GM21576 (cell line): ENCODE data around the gene STXBP1.
A peak's percentile ranks its signal among the peaks of the same experiment; 100 is the strongest.

Source experiments
- ATAC-seq: cut with Tn5 transposase; IDR thresholded peaks from one replicate; pipeline ENCODE4 v1.9.1; 2021; ENCODE audit warnings: mild to moderate bottlenecking, moderate library complexity; ENCODE audit not compliant: unreplicated experiment

STXBP1 gene

DNA sequence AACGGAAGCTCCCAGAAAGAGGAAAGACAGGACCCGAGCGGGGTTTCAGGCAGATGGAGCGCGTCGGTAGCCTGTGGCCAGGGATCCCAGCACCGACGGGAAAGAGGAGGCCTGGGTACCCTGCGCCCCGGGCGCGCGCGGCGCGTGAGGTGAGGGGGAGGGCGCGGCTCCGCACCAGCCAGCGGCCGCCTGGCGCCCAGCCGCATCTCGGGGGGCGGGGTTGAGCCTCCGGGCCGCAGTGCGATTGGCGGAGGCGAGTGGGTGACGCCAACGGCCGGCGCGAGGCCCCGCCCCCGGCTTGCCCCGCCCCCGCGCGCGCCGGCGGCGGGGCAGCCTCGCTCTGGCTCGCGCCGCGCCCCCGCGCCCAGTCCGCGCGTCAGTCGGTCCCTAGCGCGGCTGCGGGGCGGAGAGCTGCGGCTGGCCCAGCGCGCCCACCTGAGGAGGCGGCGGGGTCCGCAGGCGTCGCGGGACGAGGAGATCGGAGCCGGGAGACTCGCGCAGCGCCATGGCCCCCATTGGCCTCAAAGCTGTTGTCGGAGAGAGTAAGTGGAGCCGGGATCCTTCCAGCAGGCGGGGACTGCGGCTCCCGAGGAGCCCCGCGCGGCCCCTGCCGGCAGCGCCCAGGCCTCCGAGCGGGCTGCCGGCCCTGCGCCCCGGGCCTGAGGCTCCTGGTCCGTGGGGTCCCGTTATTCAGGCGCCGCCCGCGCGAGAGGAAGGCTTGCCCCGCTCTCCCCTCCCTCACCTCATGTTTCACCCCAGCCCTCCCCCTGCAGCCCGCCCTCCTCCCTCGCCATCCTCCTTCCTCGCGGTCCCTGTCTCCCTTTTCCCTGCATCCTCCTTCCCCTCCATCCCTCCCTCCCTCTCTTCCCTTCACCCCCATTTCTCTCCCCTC, at the start of gene STXBP1:
Gene STXBP1, plus strand, starts transcription at position 379 of the 892 bp plus-strand sequence. Its CDS starts 127 bp downstream, at position 506.
- peak; percentile 88 for ATAC-seq

DNA sequence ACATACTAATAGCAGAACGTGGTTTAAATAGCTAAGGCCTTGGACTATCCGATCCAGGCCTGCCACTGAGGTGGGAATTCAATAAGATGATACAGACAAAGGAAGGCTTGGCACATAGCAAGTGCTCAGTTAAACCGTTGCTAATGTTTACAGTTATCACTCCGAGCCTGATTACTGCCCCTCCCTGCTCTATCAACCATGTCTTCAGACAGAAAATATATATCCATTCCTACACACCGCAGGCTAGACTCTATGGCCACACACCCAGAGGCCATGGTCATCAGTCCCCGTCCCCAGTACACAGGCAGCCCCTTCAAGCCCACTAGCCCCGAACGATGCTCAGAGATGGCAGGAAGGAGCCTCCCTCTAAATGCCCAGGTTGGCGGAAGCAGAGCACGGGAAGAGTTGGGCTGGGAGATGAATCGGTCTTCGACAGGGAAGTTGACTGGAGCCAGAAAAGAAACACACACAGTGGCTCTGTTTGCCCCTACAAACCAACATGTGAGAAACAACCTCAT, 49.7 kb upstream of the STXBP1 start:
- ATAC-seq: no peak

DNA sequence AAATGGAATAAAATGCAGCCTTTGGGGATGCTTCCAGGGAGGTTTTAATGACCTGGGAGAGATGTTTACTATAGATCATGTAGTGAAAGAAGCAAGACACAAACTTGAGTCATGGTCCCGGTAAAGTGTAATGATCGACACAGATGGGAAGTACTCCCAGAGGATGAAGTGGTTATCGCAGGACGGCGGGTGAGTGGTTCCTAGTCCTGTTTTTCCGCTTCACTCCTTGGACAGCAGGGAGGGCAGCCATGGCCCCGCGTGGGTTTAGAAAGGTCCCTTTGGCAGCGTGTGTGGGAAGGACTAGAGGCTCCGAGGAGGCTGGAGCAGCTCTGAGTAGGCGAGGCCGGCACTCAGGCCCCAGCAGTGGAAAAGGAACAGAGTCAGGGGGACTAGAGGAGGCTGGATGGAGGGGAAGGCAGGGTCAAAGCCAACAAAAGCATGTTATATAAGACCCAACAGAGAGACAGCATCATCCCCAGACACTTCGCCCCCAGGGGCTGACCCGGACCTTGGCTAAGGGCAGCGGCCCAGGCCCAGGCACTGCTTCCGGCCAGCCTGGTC, 49.2 kb upstream of the STXBP1 start:
- ATAC-seq: no peak

DNA sequence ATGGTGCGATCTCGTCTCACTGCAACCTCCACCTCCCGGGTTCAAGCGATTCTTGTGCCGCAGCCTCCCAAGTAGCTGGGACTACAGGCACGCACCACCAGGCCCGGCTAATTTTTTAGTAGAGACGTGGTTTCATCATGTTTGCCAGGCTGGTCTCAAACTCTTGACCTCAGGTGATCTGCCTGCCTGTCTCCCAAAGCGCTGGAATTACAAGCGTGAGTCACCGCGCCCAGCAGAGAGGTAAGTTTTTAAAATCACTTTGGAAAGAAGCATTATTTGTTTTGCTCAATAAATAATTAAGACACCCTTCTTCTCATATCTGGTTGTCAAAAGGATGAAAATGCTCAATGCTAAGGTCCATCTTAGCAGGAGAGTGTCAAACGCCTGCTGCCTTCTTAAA, 48.5 kb upstream of the STXBP1 start:
- no peak for ATAC-seq

DNA sequence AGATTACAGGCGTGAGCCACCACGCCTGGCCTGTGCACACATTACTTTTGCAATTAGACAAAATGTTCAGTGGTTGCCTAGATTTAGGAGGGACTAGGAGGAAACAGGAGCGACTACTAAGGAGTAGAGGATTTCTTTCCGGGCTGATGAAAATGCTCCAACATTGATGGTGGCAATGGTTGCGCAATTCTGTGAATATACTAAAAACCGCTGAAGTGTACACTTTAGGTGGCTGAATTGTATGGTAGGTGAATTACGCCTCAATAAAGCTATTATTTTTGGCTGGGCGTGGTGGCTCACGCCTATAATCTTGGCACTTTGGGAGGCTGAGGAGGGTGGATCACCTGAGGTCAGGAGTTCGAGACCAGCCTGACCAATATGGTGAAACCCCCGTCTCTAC, 46.8 kb upstream of the STXBP1 start:
- no peak for ATAC-seq

DNA sequence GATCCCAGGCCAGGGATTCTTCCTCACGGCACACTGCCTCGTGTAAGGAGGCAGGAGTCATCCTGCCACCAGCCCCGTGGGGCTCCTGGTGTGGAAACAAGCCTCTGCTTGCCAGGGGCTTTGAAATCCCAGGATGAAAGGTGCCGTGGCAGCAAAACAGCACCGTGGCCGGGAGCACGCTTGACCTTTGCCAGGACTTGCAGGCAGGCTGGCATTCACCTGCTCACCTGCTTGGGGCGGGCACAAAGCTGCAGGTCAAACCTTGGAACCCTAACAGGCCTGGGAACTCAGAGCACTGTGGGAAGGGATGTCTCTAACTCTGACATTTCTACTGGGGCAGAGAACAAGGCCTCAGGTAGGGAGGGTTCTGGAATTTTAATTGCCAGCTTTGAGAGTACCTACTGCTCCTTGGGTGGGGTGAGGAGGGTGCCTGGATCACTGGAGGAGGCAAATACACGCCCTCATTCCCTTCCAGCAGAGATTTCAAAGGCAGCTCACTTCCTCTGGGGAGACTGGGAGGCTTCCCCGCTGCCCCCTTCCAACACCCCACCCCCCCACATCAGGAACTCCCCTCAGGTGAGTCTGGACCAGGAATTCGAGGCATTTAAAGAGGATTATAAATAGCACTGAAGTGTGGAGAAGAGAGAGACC, 45.6 kb upstream of the STXBP1 start:
- no peak for ATAC-seq

DNA sequence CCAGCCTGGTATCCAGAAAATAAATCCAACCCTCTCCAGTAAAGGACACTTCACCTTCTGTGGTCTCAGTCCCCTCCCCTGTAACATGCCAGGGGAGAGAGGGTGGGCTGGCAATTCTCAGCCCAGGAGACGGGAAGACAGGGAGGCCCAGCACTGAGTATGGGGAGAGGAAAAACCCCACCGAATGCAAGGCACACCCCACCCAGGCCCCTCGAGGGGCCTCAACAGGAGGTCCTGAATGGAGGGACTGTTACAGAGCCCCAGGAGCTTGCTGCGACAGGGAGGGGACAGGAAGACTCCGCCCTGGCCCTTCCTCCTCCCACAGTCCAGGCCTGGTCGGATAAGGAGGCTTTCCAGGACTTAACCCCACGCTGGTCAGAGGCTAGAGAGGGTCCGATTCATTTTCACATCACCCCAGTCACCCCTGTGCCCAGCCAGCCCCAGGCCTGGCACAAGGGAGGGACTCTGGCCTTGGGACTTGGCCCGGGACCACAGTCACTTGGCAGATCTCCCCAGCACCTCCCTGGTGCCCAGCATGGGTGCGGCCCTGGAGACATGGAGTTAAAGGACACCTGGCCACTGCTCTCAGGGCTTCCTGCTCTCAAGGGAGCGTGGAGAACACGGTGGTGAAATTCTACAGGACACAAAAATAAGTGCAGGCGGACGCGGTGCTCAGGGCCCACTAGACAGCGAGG, 44.9 kb upstream of the STXBP1 start:
- no peak for ATAC-seq

DNA sequence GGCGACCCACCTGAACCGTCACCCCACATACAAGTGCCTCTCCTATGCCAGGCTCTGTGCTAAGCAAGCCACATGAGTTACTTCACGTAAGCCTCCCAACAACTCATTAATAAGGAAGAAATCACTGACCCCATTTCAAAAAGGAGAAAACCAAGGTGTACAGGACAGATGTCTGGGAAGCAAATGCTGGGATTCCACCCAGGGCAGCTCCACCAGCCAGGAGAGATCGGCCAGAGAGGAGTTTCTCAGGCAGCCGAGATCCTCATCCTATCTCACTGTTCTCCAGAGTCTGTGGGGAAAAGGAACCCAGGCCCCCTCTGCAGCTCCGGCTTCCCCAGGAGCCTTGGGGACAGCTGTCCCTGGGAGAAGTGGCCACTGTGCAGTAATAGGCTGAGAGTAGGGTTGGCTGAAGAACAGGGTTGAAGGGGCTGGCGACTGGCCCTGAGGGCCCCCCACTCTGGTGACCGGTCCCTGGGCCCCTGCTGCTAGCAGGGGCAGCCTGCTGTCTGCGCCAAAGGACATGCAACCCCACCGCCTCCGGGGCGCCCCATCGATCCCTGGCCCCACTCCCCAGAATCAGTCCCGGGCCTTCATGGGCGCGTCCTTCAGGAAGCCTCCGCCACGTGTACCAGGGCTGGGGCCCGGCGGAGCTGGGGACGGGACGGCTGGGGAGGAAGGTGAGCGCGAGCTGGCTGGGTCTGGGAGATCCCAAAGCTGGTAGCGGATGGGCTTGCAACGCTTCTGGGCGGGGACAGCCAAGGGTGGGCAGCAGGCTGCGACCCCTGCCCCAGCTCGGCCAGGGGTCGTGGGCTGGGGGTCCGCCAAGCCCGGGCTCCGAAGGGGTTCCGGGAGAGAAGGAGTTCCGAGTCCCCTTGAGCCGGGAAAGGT, 44.1 kb upstream of the STXBP1 start:
- no peak for ATAC-seq

DNA sequence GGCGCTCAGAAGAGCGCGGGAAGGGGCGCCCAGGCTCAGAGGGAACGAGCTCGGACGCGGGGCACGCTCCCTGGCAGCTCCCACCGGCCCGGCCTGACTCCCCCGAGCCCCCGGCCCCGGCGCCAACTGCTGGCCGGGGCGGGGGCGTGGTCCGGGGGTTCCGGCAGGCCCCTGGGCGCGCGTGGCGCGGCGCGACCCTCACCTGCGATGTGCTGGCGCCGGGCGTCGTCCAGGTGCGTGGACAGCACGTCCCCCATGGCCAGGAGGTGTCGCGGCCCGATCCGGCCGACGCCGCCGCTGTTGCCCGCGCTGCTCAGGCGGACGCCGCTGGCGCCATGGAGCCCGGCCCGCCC, 43.5 kb upstream of the STXBP1 start:
- ATAC-seq: no peak

DNA sequence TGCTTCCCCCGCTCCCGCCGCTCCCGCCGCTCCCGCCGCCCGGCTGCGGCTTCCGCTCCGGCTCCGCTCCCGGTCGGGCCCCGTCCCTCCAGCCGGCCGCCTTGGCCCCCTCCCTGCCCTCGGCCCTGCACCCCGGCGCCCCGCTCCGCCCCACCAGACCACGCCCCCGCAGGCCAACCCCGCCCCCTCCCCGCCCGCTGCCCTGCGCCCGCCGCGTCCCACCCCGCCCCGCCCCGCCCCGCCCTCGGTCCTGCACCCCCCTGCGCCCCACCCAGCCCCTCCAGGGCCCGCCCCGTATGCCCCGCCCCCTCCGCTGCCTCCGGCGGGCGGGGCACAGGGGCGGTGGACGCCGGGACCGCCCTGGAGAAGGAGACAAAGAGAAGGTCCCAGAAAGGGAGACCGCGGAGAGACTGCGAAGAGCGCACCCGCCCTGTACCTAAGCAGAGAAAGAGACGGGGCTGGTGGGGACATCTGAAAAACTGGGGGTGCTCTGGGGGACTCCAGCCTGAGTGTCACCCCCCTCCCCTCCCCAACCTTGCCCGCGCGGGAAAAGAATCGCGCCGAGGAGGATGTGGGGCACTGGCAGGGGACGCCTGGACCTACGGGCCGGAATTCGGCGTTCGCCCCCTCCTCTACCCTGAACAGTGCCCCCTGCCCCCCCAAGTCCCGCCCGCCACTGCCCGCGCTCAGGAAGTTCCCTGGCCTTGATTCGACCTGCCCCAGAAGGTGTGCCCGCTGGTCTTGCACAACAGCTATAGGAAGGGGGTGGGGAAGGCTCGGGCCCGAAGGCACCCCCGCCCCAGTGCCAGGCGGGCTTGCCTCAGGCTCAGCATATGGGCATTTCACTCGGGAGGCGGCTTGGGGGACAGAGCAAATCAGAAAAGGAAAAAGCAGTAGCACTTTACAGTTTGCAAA, 42.8 kb upstream of the STXBP1 start:
- ATAC-seq: no peak

DNA sequence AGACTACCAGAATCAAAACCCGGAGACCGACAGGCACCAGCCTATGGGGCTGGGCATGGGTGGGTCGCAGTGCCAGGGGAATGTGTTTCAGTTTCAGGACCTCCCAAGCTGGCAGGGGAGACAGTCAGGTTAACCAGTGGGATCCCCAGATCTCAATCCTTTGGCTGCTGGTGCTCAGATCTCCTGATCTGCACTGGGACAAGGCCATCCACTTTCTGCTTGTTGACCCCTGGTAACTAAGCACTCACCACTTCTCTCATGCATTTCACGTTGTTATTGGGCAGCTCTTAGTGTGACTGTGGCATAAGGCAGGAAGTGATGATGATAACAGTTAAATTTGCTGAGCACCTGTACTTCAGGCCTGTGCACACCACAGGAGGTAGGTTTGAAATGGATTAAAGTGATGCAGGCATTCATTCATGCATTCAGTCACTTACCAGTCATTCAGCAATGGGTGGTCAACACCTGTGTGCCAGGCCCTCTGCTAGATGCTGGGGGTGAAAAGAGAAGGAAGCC, 42.1 kb upstream of the STXBP1 start:
- no peak for ATAC-seq

DNA sequence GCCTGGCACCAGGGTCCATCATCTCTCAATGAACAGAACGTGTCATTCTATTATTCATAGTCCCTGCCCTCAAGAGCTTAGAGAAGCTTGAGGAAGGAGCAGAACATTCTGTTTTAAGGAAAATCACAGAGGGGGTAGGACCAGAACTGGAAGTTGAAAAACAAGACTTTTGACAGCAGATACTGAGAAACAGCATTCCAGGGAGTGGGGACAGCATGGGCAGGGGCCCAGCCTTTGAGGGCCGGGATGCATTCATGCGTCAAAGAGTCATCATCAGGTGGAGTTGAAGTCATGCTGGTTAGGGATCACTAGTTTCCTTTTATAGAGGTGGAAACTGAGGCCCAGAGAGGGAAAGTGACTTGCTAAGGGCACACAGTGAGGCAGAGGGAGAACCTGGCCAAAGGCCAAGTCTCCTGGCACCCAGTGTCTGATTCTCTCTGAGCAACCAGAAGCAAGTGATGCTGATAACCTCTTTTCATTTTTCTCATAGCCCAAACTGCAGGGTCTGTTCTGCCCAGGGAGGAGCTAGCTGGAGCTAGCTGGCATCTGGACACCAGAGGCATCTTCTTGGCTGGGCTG, 41.5 kb upstream of the STXBP1 start:
- no peak for ATAC-seq

DNA sequence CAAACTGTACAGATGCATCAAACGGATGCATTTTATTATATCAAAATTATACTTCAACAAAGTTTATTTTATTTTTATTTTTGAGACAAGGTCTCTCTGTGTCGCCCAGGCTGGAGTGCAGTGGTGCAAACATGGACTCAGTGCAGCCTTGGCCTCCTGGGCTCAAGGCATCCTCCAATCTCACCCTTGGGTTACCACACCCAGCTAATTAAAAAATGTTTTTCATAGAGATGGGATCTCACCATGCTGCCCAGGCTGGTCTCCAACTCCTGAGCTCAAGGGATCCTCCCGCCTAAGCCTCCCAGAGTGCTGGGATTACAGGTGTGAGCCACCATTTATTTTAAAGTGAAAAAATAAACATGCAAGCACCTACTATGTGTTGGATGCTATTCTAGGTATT, 40.1 kb upstream of the STXBP1 start:
- no peak for ATAC-seq

DNA sequence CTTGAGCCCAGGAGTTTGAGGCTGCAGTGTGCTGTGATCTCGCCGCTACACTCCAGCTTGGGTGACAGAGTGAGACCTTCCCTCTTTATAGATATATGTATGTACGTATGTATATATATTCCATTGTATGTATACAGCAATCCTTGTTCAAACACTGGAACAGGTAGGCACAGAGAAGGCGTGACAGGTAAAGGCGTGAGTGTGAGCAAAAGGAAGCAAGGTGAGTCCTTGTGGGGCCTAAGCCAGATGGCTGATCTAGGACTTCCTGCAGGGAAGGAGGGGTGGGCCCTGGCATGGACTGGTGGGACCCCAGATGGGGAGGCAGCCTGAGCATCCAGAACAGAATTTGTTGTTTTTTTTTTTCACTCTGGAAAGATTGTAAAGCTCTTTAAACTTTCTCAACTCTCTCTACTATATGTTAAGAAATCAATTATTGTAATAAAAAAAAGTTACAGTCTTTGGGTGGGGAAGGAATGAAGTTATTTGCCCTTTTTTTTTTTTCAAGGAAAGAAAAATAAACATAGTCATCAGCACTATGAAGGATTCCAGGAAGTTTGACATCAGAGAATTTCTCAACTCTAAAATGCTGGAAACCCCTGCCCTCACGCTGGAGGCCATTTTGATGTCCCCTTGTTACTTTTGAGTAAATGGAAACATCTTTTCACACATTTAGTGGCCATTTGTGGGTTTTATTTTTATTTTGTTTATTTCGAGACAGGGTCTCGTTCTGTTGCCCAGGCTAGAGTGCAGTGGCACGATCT, 38.9 kb upstream of the STXBP1 start:
- ATAC-seq: no peak

DNA sequence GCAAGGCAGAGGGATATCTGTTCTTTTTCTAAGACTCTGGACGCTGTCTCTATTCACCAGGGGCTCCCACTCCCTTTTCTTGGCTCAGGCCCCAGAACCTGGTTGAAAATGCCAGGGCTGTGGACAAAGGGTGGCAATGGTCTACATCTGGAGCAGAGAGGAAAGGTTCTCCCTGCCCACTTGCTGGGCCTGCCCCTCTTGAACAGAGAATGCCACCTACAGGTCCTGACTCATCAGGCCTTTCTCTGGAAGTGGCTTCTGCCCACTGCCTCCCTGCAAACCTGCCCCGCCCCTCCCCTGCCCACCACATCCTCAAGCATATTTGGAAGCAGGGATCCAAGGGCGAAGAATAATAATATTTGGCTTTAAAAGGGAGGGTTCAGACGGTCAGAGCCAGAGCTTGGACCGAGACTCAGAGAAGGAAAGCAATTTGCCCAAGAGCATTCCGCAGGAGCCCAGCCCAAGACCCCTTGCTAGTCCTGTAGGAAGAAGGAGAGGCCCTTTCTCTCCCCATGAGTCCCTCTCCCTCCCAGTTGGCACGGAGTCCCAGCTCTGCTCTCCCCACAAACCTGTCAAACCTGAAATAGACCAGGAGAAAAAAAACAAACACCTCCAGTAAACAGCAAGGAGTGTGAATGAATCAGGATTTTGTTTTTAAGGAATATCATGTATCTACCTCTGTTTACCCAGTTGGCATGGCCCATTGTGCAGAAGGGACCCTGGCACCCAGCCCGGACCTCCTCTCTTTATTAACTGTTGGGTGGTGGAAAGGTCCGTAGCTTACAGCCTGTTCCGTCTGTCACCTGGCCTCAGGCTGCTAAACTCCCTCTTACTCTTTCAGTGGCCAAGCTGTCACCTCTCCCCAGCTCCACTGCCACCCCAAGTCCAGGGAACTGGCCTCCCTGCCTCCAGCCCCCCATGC, 37.7 kb upstream of the STXBP1 start:
- ATAC-seq: no peak

DNA sequence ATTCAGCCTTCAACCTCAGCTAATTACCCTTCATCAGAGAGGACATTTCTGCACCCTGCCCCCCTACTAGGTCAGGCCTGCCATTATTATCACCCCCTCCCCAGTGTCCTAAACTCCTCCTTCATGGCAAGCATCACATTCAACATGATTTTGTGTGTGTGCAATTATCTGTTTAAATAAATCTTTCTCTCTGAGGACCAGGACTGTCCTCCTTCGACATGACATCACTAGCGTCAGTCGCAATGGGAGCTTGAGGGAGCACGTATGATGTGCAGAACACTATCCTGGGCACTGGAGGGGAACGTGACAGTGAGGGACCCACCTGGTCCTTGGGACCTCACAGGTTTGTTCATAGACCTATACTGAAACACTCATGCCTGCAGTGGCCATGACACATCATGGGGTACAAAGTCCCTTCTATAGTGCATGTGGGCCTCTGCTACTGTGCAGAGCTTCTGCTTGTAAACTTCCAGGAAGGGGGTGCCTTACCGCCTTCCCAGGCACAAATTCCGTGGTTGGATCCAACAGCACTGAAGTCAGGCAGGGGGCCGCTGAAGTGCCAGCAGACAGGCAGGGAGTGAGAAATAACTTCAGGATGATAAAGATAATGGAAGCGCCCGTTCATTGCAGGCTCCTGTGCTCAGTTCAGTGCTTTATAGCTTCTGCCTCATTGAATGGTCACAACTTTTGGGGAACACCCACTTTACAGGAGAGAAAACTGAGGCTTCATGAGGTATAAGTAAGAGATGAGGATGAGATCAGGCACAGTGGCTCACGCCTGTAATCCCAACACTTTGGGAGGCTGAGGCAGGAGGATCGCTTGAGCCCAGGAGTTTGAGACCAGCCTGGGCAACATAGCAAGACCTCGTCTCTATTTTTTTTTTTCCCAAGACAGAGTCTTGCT, 36.0 kb upstream of the STXBP1 start:
- no peak for ATAC-seq
